ENCODE results near the gene OGA. TPM values are rescaled to one million over a fixed set of nuclear protein-coding genes. Genes with fewer than 3 reads are reported as not detected.

The OGA gene
- total and polyA plus RNA-seq, 2 donors (not counting 3 experiments of a cell fraction or from before 2014, with no cell fraction given), result 30.8 to 118 TPM

- DNase-seq (ENCODE audit: low read depth, low spot score) (no peak), FAIRE-seq (no peak)
- no peak overlapping the region for H3K27ac ChIP-seq (ENCODE audit: insufficient read depth, low read depth, low read length)
- TF ChIP-seq GATA2 (IDR thresholded peaks at IDR 0.05; ENCODE audit: insufficient read depth, insufficient read length, low read depth, low read length) (no peak), POLR2AphosphoS5 (IDR thresholded peaks at IDR 0.05; ENCODE audit: insufficient read depth, low read depth, low read length) (no peak), MAX (IDR thresholded peaks at IDR 0.05; ENCODE audit: insufficient read depth, insufficient read length) (no peak), MYC (IDR thresholded peaks at IDR 0.05; ENCODE audit: low read depth, low read length) (no peak), JUN (IDR thresholded peaks at IDR 0.05; ENCODE audit: borderline replicate concordance, insufficient read depth, insufficient read length, low read depth) (no peak), FOS (IDR thresholded peaks at IDR 0.05; ENCODE audit: borderline replicate concordance, insufficient read depth, low read length) (no peak)
- TF ChIP-seq, protein P1, sequence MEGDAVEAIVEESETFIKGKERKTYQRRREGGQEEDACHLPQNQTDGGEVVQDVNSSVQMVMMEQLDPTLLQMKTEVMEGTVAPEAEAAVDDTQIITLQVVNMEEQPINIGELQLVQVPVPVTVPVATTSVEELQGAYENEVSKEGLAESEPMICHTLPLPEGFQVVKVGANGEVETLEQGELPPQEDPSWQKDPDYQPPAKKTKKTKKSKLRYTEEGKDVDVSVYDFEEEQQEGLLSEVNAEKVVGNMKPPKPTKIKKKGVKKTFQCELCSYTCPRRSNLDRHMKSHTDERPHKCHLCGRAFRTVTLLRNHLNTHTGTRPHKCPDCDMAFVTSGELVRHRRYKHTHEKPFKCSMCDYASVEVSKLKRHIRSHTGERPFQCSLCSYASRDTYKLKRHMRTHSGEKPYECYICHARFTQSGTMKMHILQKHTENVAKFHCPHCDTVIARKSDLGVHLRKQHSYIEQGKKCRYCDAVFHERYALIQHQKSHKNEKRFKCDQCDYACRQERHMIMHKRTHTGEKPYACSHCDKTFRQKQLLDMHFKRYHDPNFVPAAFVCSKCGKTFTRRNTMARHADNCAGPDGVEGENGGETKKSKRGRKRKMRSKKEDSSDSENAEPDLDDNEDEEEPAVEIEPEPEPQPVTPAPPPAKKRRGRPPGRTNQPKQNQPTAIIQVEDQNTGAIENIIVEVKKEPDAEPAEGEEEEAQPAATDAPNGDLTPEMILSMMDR (IDR thresholded peaks at IDR 0.05; ENCODE audit: extremely low read depth in 1 of 2, insufficient read depth in 1 of 2, low read depth in 1 of 2, low read length in 2 of 2), result no peak
- H3K9me1 ChIP-seq (replicated peaks; ENCODE audit: control insufficient read depth, extremely low read depth, insufficient read depth, low read length), result no peaks in the 10 kb centered on the region
- no peaks in the 10 kb centered on the region for H3K36me3 ChIP-seq (ENCODE audit: control insufficient read depth in 2 of 2, extremely low read depth in 1 of 2, insufficient read depth in 2 of 2, low read length in 2 of 2)
- intact Hi-C loops (cut with micrococcal nuclease), result no loop called here
- ChIA-PET CTCF (interaction anchor here (1.0 to 10.5 kb wide), 10 partner anchors 8 to 624 kb away, joined by 3 to 742 read pairs (median 7); no protein-coding TSS in a partner anchor), POLR2A (no interaction called here)
- H3K9ac ChIP-seq (replicated peaks; ENCODE audit: extremely low read depth, insufficient read depth, low read length), result no peak overlapping the region
- dilution Hi-C loops (cut with MboI; ENCODE audit: extremely low pct_ligation_motif_present, low sequenced_read_pairs), result no loop called here
- H3K4me2 ChIP-seq (ENCODE audit: insufficient read depth, low read length), result no peak overlapping the region
- H3K9me3 ChIP-seq (replicated peaks; ENCODE audit: control insufficient read depth, insufficient read depth, low read length), result no peaks in the 10 kb centered on the region
- no peaks in the 10 kb centered on the region for H3K79me2 ChIP-seq (ENCODE audit: control insufficient read depth, insufficient read depth, low read length)
- no peak overlapping the region for H3K4me3 ChIP-seq (replicated peaks in 1 of 3; ENCODE audit: insufficient read depth in 1 of 3, low read depth in 1 of 3, low read length in 3 of 3)
- H2AFZ ChIP-seq (ENCODE audit: low read depth, low read length), result no peak overlapping the region
- H4K20me1 ChIP-seq (replicated peaks; ENCODE audit: control insufficient read depth, extremely low read depth, insufficient read depth, low read length), result no peaks in the 10 kb centered on the region
- no TSS peak for BruUV-seq (replicated peaks)
- peaks cover 13% of the 10 kb centered on the region for H3K4me1 ChIP-seq (ENCODE audit: control insufficient read depth, extremely low read depth, insufficient read depth, low read length)
- H3K27me3 ChIP-seq (ENCODE audit: control insufficient read depth in 2 of 2, insufficient read depth in 2 of 2, low read length in 2 of 2), result no peaks in the 10 kb centered on the region
Measured at GRCh38 chr10:101837748-101838147, 19.5 kb upstream of the OGA start.
